ENCODE data around the gene ITIH3. TPM values are rescaled to one million over a fixed set of nuclear protein-coding genes. Genes with fewer than 3 reads are reported as not detected.

Gene ITIH3
- total and polyA plus RNA-seq, 2 of the 8 experiments (the other 6 are each of a cell fraction or from before 2014, with no cell fraction given), result not detected

DNA sequence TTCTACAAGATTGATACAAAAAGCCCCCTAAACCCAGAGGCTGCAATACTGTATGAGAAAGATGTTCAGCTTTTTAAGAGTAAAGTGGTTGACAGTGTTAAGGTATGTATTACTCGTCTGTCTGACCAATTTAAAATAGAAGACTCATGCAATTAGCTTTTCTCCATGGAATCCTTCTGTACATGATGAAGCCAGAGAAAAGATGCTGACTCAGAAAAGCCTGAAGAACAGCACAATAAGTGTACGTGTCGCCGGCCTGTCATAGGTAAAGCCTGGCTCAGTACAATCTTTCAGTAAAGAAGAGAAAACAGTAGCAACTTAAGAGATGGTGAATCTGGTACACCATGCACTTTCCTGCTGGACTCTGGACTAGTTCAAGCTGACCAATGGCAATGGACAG is 40.2 kb upstream of the ITIH3 start:
- H3K27ac ChIP-seq (ENCODE audit: low read depth, low read length), result no peak overlapping the region
- WGBS, 2 experiments (ENCODE audit: extremely low coverage in 1 of 2, insufficient coverage in 1 of 2, insufficient read length in 1 of 2, insufficient replicate concordance in 2 of 2, low coverage in 1 of 2, low lambda C conversion rate in 2 of 2, missing lambda C conversion rate in 1 of 2), result 92% methylated on average over 4 of the region's 4 CpGs; no CpG with 5 or more reads in 1 of the 2 experiments
- no peak overlapping the region for H2AFZ ChIP-seq (ENCODE audit: low read length)
- H3K36me3 ChIP-seq (ENCODE audit: control insufficient read depth in 2 of 4, insufficient read depth in 4 of 4, low read length in 3 of 4), result peaks cover 11 to 45% (median 23%) of the 10 kb centered on the region in 4 experiments
- no peak overlapping the region for H3K4ac ChIP-seq (replicated peaks; ENCODE audit: insufficient read length, low read depth, low read length)
- H3K4me3 ChIP-seq (ENCODE audit: extremely low read depth in 1 of 4, insufficient read depth in 2 of 4, low read depth in 3 of 4, low read length in 4 of 4), result no peak overlapping the region
- no peak overlapping the region for H3K4me2 ChIP-seq (ENCODE audit: insufficient read depth in 1 of 2, low read depth in 2 of 2, low read length in 2 of 2)
- no peak overlapping the region for H3K56ac ChIP-seq (replicated peaks; ENCODE audit: insufficient read length, low read depth, low read length)
- H3K4me1 ChIP-seq (replicated peaks in 1 of 4; ENCODE audit: control insufficient read depth in 3 of 4, insufficient read depth in 4 of 4, low read length in 3 of 4), result no peaks in the 10 kb centered on the region
- H4K91ac ChIP-seq (replicated peaks; ENCODE audit: insufficient read length, low read length), result no peak overlapping the region
- no peak overlapping the region for H2BK20ac ChIP-seq (ENCODE audit: low read length)
- no peak for DNase-seq (ENCODE audit: low read depth in 1 of 2, low spot score in 2 of 2)
- no peak overlapping the region for H3K23ac ChIP-seq (ENCODE audit: insufficient read length)
- no peak overlapping the region for H2AK5ac ChIP-seq (ENCODE audit: low read depth, low read length)
- H3K14ac ChIP-seq (ENCODE audit: insufficient read length), result no peak overlapping the region
- ChIA-PET CTCF (ENCODE audit: partially characterized antibody) (interaction anchor here (1.4 to 2.7 kb wide), 4 partner anchors 13 to 66 kb away, joined by 3 to 10 read pairs (median 6); no protein-coding TSS in a partner anchor), POLR2A (ENCODE audit: partially characterized antibody) (interaction anchor here (2.0 kb wide), 1 partner anchor 9 kb away, joined by 4 read pairs; no protein-coding TSS in a partner anchor)
- H4K5ac ChIP-seq (ENCODE audit: insufficient read length, low read depth, low read length), result no peak overlapping the region
- H3K9me3 ChIP-seq (ENCODE audit: insufficient read depth in 2 of 2, low read depth in 1 of 2, low read length in 1 of 2), result no peaks in the 10 kb centered on the region
- no peaks in the 10 kb centered on the region; the same call in 1 of the 2 replicates for H3K79me1 ChIP-seq (ENCODE audit: low read depth, low read length)
- no peaks in the 10 kb centered on the region for H3K27me3 ChIP-seq (replicated peaks in 1 of 4; ENCODE audit: control insufficient read depth in 3 of 4, extremely low read depth in 1 of 4, insufficient read depth in 3 of 4, low read length in 3 of 4)
- H3K79me2 ChIP-seq (ENCODE audit: control insufficient read depth in 1 of 2, insufficient read depth in 2 of 2, low read length in 2 of 2), result no peaks in the 10 kb centered on the region
- no peaks in the 10 kb centered on the region for H4K20me1 ChIP-seq (replicated peaks in 1 of 2; ENCODE audit: control insufficient read depth in 1 of 2, insufficient read depth in 2 of 2, low read length in 2 of 2)
- no peak for FAIRE-seq
- no peak overlapping the region for H2BK120ac ChIP-seq (replicated peaks; ENCODE audit: low read depth, low read length)
- no peak overlapping the region for H2BK15ac ChIP-seq (ENCODE audit: low read length)
- no peak overlapping the region for H4K8ac ChIP-seq (ENCODE audit: extremely low read depth, insufficient read depth, low read length)
- no peak overlapping the region for H2BK12ac ChIP-seq (ENCODE audit: low read depth, low read length)
- no peak overlapping the region for H3K18ac ChIP-seq (ENCODE audit: extremely low read depth, low read length)
- no peaks in the 10 kb centered on the region for H3K23me2 ChIP-seq (ENCODE audit: low read depth, low read length)
- no peak overlapping the region for H3K9ac ChIP-seq (replicated peaks in 1 of 4; ENCODE audit: extremely low read depth in 1 of 4, low read depth in 3 of 4, low read length in 3 of 4)
- H2BK5ac ChIP-seq (ENCODE audit: low read depth, low read length), result no peak overlapping the region
- TF ChIP-seq RFX5 (IDR thresholded peaks at IDR 0.05; ENCODE audit: borderline replicate concordance, low read depth, low read length) (no peak), TAF7 (optimal IDR thresholded peaks at IDR 0.05; ENCODE audit: borderline replicate concordance, low read depth, low read length) (no peak), SP2 (IDR thresholded peaks at IDR 0.05; ENCODE audit: low read length) (no peak), SAP30 (IDR thresholded peaks at IDR 0.05; ENCODE audit: insufficient read depth, insufficient replicate concordance, low read length) (no peak), JUND (IDR thresholded peaks at IDR 0.05; ENCODE audit: low read length) (no peak), CHD1 (IDR thresholded peaks at IDR 0.05; ENCODE audit: low read depth, low read length) (no peak), RXRA (IDR thresholded peaks at IDR 0.05; ENCODE audit: insufficient read depth, low read depth, low read length) (no peak), ASH2L (IDR thresholded peaks at IDR 0.05; ENCODE audit: low read length) (no peak), NANOG (IDR thresholded peaks at IDR 0.05; ENCODE audit: insufficient read depth, low read depth, low read length, poor library complexity, severe bottlenecking) (no peak), GABPA (IDR thresholded peaks at IDR 0.05; ENCODE audit: borderline replicate concordance, insufficient read depth, low read length) (no peak), CBX5 (IDR thresholded peaks at IDR 0.05; ENCODE audit: low read depth, low read length) (no peak), TBP (IDR thresholded peaks at IDR 0.05; ENCODE audit: low read depth, low read length) (no peak), CEBPB (IDR thresholded peaks at IDR 0.05; ENCODE audit: low read depth, low read length) (no peak), TAF1 (IDR thresholded peaks at IDR 0.05; ENCODE audit: low read depth, low read length) (no peak), FOSL1 (IDR thresholded peaks at IDR 0.05; ENCODE audit: insufficient read depth, low read depth, low read length) (no peak)
